Measurements from ENCODE around the gene TAOK3.
"Not testable (repeated sequence)": the region's sequence is repeated elsewhere in the genome, so short reads cannot be mapped to it uniquely, and the experiment has no call there.

Gene TAOK3

DNA sequence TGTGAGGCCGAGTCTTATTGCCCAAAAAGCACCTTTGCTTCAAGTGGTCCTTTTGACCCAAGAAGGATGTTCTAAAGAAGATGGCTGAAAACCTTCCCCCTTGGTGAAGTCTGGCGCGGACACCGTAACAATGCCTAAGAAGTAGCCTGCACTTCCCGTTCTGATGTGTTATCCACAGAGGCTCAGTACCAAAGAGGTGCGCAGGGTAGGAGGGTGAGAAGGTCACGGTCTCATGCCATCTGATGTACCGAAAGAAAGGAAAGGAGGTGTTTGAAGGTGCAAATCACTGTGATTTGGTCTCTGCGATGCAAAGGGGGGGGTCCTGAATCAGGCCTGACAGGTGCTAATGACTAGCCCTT, 226.9 kb downstream of the TAOK3 start:
- DNase-seq (no peak), ATAC-seq (no peak)
- H3K27ac Mint-ChIP-seq = peak overlapping the region; percentile 59
- peaks cover 52% of the 10 kb centered on the region for H3K36me3 Mint-ChIP-seq (ENCODE audit: low read depth)
- H3K4me3 Mint-ChIP-seq = no peak overlapping the region
- H3K4me1 Mint-ChIP-seq = peaks cover 6% of the 10 kb centered on the region
- no peaks in the 10 kb centered on the region for H3K9me3 Mint-ChIP-seq
- no peaks in the 10 kb centered on the region for H3K27me3 Mint-ChIP-seq

DNA sequence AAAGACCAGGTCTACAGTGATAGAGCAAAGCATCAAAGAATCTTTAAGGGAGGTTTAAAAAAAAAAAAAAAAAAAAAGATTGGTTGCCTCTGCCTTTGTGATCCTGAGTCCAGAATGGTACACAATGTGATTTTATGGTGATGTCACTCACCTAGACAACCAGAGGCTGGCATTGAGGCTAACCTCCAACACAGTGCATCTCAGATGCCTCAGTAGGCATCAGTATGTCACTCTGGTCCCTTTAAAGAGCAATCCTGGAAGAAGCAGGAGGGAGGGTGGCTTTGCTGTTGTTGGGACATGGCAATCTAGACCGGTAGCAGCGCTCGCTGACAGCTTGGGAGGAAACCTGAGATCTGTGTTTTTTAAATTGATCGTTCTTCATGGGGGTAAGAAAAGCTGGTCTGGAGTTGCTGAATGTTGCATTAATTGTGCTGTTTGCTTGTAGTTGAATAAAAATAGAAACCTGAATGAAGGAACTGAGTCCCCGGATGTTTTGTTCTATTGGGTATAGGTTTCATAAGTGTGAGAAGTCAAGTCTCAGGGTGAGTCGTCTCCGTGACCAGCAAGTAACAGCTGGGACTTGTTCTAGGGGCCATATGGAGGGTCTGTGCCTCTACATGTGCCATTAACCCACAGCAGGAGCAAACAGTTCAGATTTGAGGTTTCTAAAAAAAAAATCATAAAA, 227.5 kb downstream of the TAOK3 start:
- H3K4me3 Mint-ChIP-seq = no peak overlapping the region
- H3K27ac Mint-ChIP-seq = peak overlapping the region; percentile 59
- H3K4me1 Mint-ChIP-seq = peaks cover 8% of the 10 kb centered on the region
- DNase-seq (no peak), ATAC-seq (peak; percentile 30)
- no peaks in the 10 kb centered on the region for H3K9me3 Mint-ChIP-seq
- H3K27me3 Mint-ChIP-seq = no peaks in the 10 kb centered on the region
- peaks cover 54% of the 10 kb centered on the region for H3K36me3 Mint-ChIP-seq (ENCODE audit: low read depth)

DNA sequence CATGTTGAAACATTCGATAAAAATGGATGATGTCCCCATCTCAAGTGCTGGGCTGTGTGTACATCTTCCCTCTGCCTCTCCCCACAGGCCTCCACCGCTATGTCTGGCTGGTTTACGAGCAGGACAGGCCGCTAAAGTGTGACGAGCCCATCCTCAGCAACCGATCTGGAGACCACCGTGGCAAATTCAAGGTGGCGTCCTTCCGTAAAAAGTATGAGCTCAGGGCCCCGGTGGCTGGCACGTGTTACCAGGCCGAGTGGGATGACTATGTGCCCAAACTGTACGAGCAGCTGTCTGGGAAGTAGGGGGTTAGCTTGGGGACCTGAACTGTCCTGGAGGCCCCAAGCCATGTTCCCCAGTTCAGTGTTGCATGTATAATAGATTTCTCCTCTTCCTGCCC, 228.2 kb downstream of the TAOK3 start:
- DNase-seq (no peak), ATAC-seq (no peak)
- no peaks in the 10 kb centered on the region for H3K27me3 Mint-ChIP-seq
- H3K36me3 Mint-ChIP-seq (ENCODE audit: low read depth) = peaks cover 60% of the 10 kb centered on the region
- no peak overlapping the region for H3K27ac Mint-ChIP-seq
- no peaks in the 10 kb centered on the region for H3K9me3 Mint-ChIP-seq
- H3K4me1 Mint-ChIP-seq = peaks cover 10% of the 10 kb centered on the region
- H3K4me3 Mint-ChIP-seq = no peak overlapping the region

DNA sequence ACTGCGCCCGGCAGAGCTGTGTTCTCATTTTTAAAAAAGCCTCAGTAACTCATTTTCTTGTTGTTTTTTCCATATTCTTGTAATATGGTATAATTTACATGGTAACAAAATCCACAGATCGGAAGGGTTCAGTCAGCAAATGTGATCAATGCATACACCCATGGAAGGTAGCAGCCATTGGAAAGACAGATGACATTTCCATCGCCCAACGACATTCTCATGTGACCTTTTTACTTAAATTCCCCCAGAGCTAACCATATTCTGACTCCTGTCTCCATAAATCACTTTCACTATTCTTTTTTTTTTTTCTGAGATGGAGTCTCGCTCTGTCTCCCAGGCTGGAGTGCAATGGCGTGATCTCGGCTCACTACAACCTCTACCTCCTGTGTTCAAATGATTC, 231.9 kb downstream of the TAOK3 start:
- H3K4me1 Mint-ChIP-seq = peaks cover 34% of the 10 kb centered on the region
- peak overlapping the region; percentile 64 for H3K27ac Mint-ChIP-seq
- no peak for DNase-seq
- no peaks in the 10 kb centered on the region for H3K27me3 Mint-ChIP-seq
- H3K9me3 Mint-ChIP-seq = no peaks in the 10 kb centered on the region
- no peak overlapping the region for H3K4me3 Mint-ChIP-seq
- H3K36me3 Mint-ChIP-seq (ENCODE audit: low read depth) = peaks cover 63% of the 10 kb centered on the region
- ATAC-seq = no peak

DNA sequence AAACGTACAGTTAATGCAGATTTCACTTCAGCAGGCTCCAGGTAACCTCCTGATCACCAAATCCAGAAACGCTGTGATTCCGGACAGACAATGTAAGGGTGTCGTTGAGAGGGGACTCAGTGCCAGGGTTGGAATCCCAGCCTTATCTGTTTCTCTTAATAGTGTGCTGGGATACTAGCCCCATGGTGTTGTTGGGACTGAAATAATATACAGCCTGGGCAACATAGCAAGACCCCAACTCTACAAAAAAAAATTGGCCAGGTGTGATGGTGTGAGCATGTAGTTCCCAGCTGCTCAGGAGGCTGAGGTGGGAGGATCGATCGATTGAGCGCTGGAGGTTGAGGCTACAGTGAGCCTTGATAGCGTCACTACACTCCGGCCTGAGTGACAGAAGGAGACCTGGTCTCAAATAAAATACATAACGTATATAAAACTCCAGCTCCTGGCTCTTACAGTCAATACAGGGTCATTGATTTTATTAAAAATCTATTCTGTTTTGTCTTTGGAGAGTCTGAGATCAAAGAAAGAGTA, 235.5 kb downstream of the TAOK3 start:
- H3K27ac Mint-ChIP-seq = peak overlapping the region; percentile 82
- no peak for ATAC-seq
- no peak for DNase-seq
- H3K4me1 Mint-ChIP-seq = peaks cover 39% of the 10 kb centered on the region
- H3K9me3 Mint-ChIP-seq = no peaks in the 10 kb centered on the region
- H3K27me3 Mint-ChIP-seq = no peaks in the 10 kb centered on the region
- H3K4me3 Mint-ChIP-seq = peak overlapping the region; percentile 86
- peaks cover 41% of the 10 kb centered on the region for H3K36me3 Mint-ChIP-seq (ENCODE audit: low read depth)

DNA sequence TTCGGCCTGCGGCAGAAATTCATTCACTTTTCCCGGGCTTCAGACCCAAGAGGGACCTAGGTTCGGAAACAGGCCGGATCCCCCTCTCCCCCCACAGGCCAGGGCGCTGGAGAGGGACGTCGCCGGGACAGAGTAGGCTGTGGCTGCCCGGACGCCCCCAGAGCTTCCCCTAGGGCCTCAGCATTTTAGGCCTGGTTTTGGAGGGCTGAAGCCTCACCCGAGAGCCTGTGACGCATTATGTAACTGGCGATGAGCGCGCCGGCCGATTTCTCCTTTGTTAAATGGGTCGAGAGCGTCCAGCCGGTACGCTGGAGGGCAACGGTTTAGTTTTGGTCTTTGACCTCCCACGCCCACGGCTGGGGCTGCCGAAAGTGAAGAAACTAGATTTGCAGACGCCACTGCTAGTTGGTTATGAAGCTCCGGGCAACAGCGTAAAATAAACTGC, 236.1 kb downstream of the TAOK3 start:
- peak overlapping the region; percentile 86 for H3K4me3 Mint-ChIP-seq
- DNase-seq = peak; percentile 50
- peak overlapping the region; percentile 82 for H3K27ac Mint-ChIP-seq
- no peaks in the 10 kb centered on the region for H3K9me3 Mint-ChIP-seq
- peaks cover 43% of the 10 kb centered on the region for H3K4me1 Mint-ChIP-seq
- H3K27me3 Mint-ChIP-seq = no peaks in the 10 kb centered on the region
- no peak for ATAC-seq
- peaks cover 37% of the 10 kb centered on the region for H3K36me3 Mint-ChIP-seq (ENCODE audit: low read depth)

DNA sequence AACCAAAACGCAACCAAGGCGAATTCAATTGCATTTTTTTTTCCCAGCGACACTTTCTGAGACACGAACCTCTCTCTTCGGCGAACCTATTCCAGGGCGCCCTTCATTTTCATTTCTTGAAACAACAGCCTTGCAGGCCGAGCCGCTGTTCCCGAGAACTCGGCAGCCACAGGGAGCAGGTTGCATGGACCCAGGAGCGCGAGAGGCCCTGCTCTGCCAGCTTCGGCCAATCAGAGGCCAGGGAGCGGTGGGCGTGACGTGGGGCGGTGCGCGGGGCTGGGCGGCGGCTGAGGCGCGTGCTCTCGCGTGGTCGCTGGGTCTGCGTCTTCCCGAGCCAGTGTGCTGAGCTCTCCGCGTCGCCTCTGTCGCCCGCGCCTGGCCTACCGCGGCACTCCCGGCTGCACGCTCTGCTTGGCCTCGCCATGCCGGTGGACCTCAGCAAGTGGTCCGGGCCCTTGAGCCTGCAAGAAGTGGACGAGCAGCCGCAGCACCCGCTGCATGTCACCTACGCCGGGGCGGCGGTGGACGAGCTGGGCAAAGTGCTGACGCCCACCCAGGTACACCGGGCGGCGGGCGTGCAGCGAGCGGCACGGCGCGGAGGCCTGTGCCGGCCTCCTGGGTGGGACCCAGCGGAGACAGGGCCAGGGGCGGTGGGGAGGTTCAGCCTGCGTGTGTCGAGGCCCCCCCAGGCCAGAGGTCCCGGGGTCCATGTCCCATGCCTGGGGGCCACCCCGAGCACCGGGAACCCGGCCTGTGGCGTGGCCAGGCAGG, 236.7 kb downstream of the TAOK3 start, which contains the start of gene PEBP1:
Gene PEBP1 (plus strand): TSS at position 337 of the 771 bp plus-strand sequence. CDS start 86 bp downstream, at position 423.
- ATAC-seq = peak; percentile 99
- Mint-ChIP-seq H3K4me3 (peak within 1 kb of the TSS; percentile 86), H3K4me1 (peaks cover 43% of the 10 kb centered on the region), H3K27ac (peak within 1 kb of the TSS; percentile 82), H3K36me3 (ENCODE audit: low read depth) (peaks cover 32% of the 10 kb centered on the region), H3K27me3 (no peaks in the 10 kb centered on the region), H3K9me3 (no peaks in the 10 kb centered on the region)
- peak; percentile 95 for DNase-seq

DNA sequence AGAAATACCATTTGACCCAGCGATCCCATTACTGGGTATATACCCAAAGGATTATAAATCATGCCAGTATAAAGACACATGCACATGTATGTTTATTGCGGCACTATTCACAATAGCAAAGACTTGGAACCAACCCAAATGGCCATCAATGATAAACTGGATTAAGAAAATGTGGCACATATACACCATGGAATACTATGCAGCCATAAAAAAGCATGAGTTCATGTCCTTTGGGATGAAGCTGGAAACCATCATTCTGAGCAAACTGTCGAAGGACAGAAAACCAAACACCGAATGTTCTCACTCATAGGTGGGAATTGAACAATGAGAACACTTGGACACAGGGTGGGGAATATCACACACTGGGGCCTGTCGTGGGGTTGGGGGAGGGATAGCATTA, 243.3 kb downstream of the TAOK3 start:
- not testable (repeated sequence) for H3K36me3 Mint-ChIP-seq (ENCODE audit: low read depth); H3K4me3 Mint-ChIP-seq; H3K9me3 Mint-ChIP-seq; H3K27ac Mint-ChIP-seq; DNase-seq; ATAC-seq; H3K27me3 Mint-ChIP-seq; H3K4me1 Mint-ChIP-seq

DNA sequence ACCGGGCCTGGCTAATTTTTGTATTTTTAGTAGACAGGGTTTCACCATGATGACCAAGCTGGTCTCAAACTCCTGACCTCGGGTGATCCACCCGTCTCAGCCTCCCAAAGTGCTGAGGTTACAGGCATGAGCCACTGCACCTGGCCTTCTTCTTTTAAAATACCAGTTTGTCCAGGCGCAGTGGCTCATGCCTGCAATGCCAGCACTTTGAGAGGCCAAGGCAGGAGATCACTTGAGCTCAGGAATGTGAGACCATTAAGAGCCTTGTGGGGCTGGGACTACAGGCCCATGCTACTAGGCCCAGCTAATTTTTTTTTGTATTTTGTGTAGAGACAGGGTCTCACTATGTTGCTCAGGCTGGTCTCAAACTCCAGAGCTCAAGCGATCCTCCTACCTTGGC, 244.8 kb downstream of the TAOK3 start:
- Mint-ChIP-seq H3K27ac (no peak overlapping the region), H3K36me3 (ENCODE audit: low read depth) (no peaks in the 10 kb centered on the region), H3K4me1 (peaks cover 4% of the 10 kb centered on the region), H3K9me3 (no peaks in the 10 kb centered on the region), H3K27me3 (no peaks in the 10 kb centered on the region), H3K4me3 (no peak overlapping the region)
- DNase-seq = no peak
- no peak for ATAC-seq

DNA sequence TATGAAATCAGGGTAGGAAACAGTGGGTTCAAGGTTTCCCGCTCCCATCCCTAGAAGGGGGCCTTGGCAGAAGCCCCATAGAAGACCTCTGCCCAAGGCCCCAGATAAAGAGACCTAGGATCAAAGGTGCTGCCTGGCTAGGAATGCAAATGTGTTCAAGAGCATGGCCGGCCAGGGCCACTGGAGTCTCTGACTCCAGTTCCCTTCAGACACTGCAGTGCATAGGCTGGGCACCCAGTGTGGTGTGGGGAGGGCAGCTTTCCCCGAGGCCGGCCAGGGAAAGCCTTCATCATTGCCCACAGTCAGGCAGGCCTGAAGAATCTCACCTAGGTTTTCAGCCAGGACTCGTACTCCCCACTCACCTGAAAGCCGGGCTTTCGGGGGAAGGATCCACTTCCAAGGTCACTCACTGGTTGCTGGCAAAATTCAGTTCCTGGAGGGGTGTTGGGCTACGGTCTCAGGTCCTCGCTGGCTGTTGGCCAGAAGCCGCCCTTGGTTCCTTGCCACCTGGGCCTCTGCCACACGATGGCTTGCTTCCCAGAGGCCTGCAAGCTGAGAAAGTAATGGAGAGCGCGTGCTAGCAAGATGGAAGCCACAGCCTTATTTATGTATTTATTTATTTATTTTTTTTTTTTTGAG, 246.5 kb downstream of the TAOK3 start:
- H3K9me3 Mint-ChIP-seq = no peaks in the 10 kb centered on the region
- no peak for ATAC-seq

DNA sequence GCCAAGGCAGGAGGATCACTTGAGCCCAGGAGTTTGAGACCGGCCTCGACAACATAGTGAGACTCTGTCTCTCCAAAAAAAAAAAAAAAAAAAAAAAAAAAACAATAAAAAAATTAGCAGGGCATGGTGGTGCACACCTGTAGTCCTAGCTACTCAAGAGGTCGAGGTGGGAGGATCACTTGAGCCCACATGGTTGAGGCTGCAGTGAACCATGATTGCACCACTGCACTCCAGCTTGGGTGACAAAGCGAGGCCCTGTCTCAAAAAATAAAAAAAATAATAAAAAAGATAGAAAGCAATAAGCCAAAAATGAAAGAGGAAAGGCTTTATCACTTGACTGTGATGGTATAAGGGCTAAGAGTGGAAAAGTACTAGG, 247.0 kb downstream of the TAOK3 start:
- no peak overlapping the region for H3K27ac Mint-ChIP-seq
- no peaks in the 10 kb centered on the region for H3K9me3 Mint-ChIP-seq
- no peak overlapping the region for H3K4me3 Mint-ChIP-seq
- peaks cover 2% of the 10 kb centered on the region for H3K4me1 Mint-ChIP-seq
- H3K36me3 Mint-ChIP-seq (ENCODE audit: low read depth) = no peaks in the 10 kb centered on the region
- no peaks in the 10 kb centered on the region for H3K27me3 Mint-ChIP-seq
- DNase-seq (no peak), ATAC-seq (no peak)

More for the DNA sequence above, 246.5 kb downstream of the TAOK3 start:
- no peak for DNase-seq
- H3K36me3 Mint-ChIP-seq (ENCODE audit: low read depth) = no peaks in the 10 kb centered on the region
- no peak overlapping the region for H3K27ac Mint-ChIP-seq
- no peak overlapping the region for H3K4me3 Mint-ChIP-seq
- H3K4me1 Mint-ChIP-seq = no peaks in the 10 kb centered on the region
- H3K27me3 Mint-ChIP-seq = no peaks in the 10 kb centered on the region

DNA sequence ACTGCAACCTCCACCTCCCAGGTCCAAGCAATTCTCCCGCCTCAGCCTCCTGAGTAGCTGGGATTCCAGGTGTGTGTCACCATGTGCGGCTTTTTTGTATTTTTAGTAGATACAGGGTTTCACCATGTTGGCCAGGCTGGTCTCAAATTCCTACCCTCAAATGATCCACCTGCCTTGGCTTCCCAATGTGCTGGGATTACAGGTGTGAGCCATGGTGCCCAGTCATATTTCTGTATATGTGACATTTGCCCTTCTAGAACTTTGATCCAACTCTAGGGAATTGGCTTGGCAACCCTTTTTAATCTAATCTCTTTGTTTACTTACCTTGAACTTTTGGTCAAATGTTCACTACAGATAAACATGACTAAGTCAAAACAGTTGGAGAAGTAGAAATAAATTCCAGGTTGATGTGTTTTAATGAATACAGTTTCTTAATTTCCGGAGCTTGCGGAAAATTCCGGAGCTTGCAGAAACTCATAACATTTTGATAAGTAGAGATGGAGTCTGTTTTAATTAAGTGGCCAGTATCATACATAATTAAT, 248.3 kb downstream of the TAOK3 start:
- no peaks in the 10 kb centered on the region for H3K9me3 Mint-ChIP-seq
- DNase-seq = no peak
- H3K36me3 Mint-ChIP-seq (ENCODE audit: low read depth) = no peaks in the 10 kb centered on the region
- ATAC-seq = no peak
- H3K4me3 Mint-ChIP-seq = no peak overlapping the region
- H3K4me1 Mint-ChIP-seq = peaks cover 7% of the 10 kb centered on the region
- no peak overlapping the region for H3K27ac Mint-ChIP-seq
- H3K27me3 Mint-ChIP-seq = no peaks in the 10 kb centered on the region

DNA sequence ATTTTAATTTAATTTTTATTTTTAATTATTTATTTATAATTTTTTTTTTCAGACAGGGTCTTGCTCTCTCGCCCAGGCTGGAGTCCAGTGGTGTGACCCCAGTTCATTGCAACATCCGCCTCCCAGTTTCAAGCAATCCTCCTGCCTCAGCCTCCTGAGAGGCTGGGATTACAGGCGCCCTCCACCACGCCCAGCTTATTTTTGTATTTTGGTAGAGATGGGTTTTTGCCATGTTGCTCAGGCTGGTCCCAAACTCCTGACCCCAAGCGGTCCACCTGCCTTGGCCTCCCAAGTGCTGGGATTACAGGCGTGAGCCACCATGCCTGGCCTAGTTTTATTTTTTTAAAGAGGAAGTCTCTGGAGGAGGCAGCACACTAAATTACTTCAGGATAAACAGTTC, 250.4 kb downstream of the TAOK3 start:
- Mint-ChIP-seq H3K36me3 (ENCODE audit: low read depth) (no peaks in the 10 kb centered on the region), H3K27ac (no peak overlapping the region), H3K9me3 (no peaks in the 10 kb centered on the region), H3K4me1 (peaks cover 7% of the 10 kb centered on the region), H3K27me3 (no peaks in the 10 kb centered on the region), H3K4me3 (no peak overlapping the region)
- DNase-seq (no peak), ATAC-seq (no peak)

DNA sequence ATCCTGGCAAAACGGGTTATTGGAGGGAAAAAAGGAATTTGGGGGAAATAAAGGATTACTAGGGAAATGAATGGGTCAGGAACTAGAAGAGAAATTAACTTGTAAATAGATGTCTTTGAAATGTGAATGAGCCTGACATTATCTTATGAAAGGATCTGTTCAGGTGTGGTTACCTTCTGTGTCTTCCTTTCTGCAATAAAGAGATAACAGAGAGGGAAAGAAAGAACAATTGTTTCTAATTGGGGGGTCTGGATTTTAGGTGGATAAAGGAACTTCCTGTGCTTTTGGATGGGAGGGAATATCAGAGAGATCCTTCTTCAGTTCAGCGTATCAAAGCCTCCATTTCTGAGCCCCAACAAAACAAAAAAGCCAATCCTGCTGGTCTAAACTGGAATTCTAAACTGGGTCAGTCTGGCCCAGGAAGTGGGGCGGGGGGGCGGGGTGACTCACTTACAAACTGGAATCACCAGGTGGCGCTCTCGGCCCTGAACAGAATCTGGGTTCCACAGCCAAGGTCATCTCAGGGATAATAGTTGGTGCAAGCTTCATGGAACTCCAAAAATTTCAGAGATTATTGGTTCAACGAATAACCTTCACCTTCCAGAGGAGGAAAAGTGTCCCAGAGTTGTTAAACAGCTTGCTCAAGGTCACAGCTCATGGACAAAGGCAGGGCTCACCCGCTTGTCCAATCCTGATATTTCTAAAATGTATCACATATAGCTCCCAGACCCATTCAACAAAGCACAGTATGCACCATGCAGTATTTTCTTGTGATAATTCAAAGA, 251.9 kb downstream of the TAOK3 start:
- Mint-ChIP-seq H3K27me3 (no peaks in the 10 kb centered on the region), H3K27ac (no peak overlapping the region), H3K9me3 (no peaks in the 10 kb centered on the region), H3K4me1 (peaks cover 7% of the 10 kb centered on the region), H3K4me3 (no peak overlapping the region), H3K36me3 (ENCODE audit: low read depth) (no peaks in the 10 kb centered on the region)
- ATAC-seq (peak; percentile 57), DNase-seq (peak; percentile 72)
